Smooth muscle cell (in vitro differentiated cells): Measurements from ENCODE around the gene PLPPR3. TPM values are rescaled to one million over a fixed set of nuclear protein-coding genes. Genes with fewer than 3 reads are reported as not detected.
A peak's percentile ranks its signal among the peaks of the same experiment; 100 is the strongest.

Experiments used
- DNase-seq: peaks from one replicate; lab custom pipeline; 2025; ENCODE audit not compliant: unreplicated experiment; lab: John Stamatoyannopoulos, UW
- H2AFZ ChIP-seq: fragments of 200-600 bp; sonication (generic); 2 replicates; pipeline ENCODE4 v1.6.0; 2016; ENCODE audit warnings: antibody characterized with exemption, low read depth, mild to moderate bottlenecking
- H3F3A ChIP-seq: fragments of 200-600 bp; sonication (generic); 2 replicates; pipeline ENCODE4 v1.6.0; 2017; ENCODE audit warnings: antibody characterized with exemption, low read depth
- H3K27ac ChIP-seq: fragments of 200-600 bp; sonication (generic); 2 replicates; pipeline ENCODE4 v1.5.1; 2016; ENCODE audit warnings: low read depth, mild to moderate bottlenecking
- H3K27me3 ChIP-seq: fragments of 200-600 bp; sonication (generic); 2 replicates; pipeline ENCODE4 v1.6.1; 2016; ENCODE audit warnings: low read depth, mild to moderate bottlenecking
- H3K36me3 ChIP-seq: fragments of 200-600 bp; sonication (generic); 2 replicates; pipeline ENCODE4 v1.5.1; 2016; ENCODE audit warnings: low read depth
- H3K4me1 ChIP-seq: fragments of 200-600 bp; sonication (generic); 2 replicates; pipeline ENCODE4 v1.5.1; 2016; ENCODE audit warnings: low read depth
- H3K4me2 ChIP-seq: fragments of 200-600 bp; sonication (generic); 2 replicates; pipeline ENCODE4 v1.6.0; 2016; ENCODE audit warnings: mild to moderate bottlenecking
- H3K4me3 ChIP-seq: fragments of 200-600 bp; sonication (generic); 2 replicates; pipeline ENCODE4 v1.5.1; 2016; ENCODE audit warnings: mild to moderate bottlenecking
- H3K79me2 ChIP-seq: fragments of 200-600 bp; sonication (generic); 2 replicates; pipeline ENCODE4 v1.6.0; 2016; ENCODE audit warnings: low read depth, mild to moderate bottlenecking
- H3K9ac ChIP-seq: fragments of 200-600 bp; sonication (generic); 2 replicates; pipeline ENCODE4 v1.6.0; 2016; ENCODE audit warnings: low read depth
- H3K9me3 ChIP-seq: fragments of 200-600 bp; sonication (generic); replicated peaks from 2 replicates; pipeline ENCODE4 v1.5.1; 2016; ENCODE audit warnings: low read depth
- H4K20me1 ChIP-seq: fragments of 200-600 bp; sonication (generic); 2 replicates; pipeline ENCODE4 v1.6.0; 2016; ENCODE audit warnings: low read depth
- CTCF ChIP-seq: fragments of 200-600 bp; sonication (generic); IDR thresholded peaks from 2 replicates; pipeline ENCODE4 v1.5.1; 2017; ENCODE audit warnings: borderline replicate concordance, mild to moderate bottlenecking, antibody characterized with exemption; ENCODE audit not compliant: insufficient read depth, poor library complexity, severe bottlenecking
- WGBS: methylation state at CpG from one replicate; pipeline ENCODE4 v1.1.7; 2016; ENCODE audit warnings: low lambda C conversion rate; 5-methylcytosine and 5-hydroxymethylcytosine counted together
- polyA plus RNA-seq: library from polyadenylated mRNA; unstranded; fragments of >200 nt; fragmentation: Nextera tagmentation; extraction: Ambion mirVana; gene quantifications from 2 replicates; pipeline ENCODE4 v1.2.1, GENCODE V29; 2016
- total RNA-seq: library from RNA; depleted of rRNA; stranded (reverse); fragments of >200 nt; gene quantifications from 2 replicates; pipeline ENCODE4 v1.2.3, GENCODE V29; 2014

The PLPPR3 gene
- total and polyA plus RNA-seq, 2 experiments from 2014 or later: 6.5 to 13.7 TPM

- Histone ChIP-seq H3K4me2 (peak overlapping the region; percentile 48), H3K4me1 (peaks cover 15% of the 10 kb centered on the region), H3F3A (no peaks in the 10 kb centered on the region), H3K4me3 (no peak overlapping the region), H2AFZ (peak overlapping the region; percentile 39), H3K9me3 (no peaks in the 10 kb centered on the region), H4K20me1 (no peaks in the 10 kb centered on the region), H3K27ac (peak overlapping the region; percentile 41), H3K79me2 (no peaks in the 10 kb centered on the region), H3K9ac (no peak overlapping the region), H3K27me3 (no peaks in the 10 kb centered on the region), H3K36me3 (no peaks in the 10 kb centered on the region)
- WGBS: 54% methylated on average over 36 of the region's 36 CpGs
- no peak for TF ChIP-seq CTCF
- DNase-seq: peak; percentile 29
Observed at GRCh38 chr19:778910-779653, 42.7 kb downstream of the PLPPR3 start.

GRCh38 chr19:776549-776948 lies 45.2 kb downstream of the PLPPR3 start:
- Histone ChIP-seq H2AFZ (no peak overlapping the region), H3K36me3 (no peaks in the 10 kb centered on the region), H3K9ac (no peak overlapping the region), H3K4me3 (no peak overlapping the region), H3K4me1 (no peaks in the 10 kb centered on the region), H3K9me3 (no peaks in the 10 kb centered on the region), H3K27me3 (no peaks in the 10 kb centered on the region), H4K20me1 (no peaks in the 10 kb centered on the region), H3K4me2 (no peak overlapping the region), H3K27ac (no peak overlapping the region), H3K79me2 (no peaks in the 10 kb centered on the region), H3F3A (no peaks in the 10 kb centered on the region)
- no peak for DNase-seq
- no peak for TF ChIP-seq CTCF
- 90% methylated on average over 18 of the region's 18 CpGs for WGBS

GRCh38 chr19:772730-773436 lies 48.9 kb downstream of the PLPPR3 start:
- H2AFZ ChIP-seq: no peak overlapping the region
- no peak overlapping the region for H3K27ac ChIP-seq
- WGBS: 72% methylated on average over 18 of the region's 18 CpGs
- peaks cover 4% of the 10 kb centered on the region for H3F3A ChIP-seq
- no peak for DNase-seq
- H3K79me2 ChIP-seq: no peaks in the 10 kb centered on the region
- H3K27me3 ChIP-seq: no peaks in the 10 kb centered on the region
- no peak overlapping the region for H3K9ac ChIP-seq
- H3K36me3 ChIP-seq: no peaks in the 10 kb centered on the region
- no peak overlapping the region for H3K4me3 ChIP-seq
- no peaks in the 10 kb centered on the region for H4K20me1 ChIP-seq
- H3K9me3 ChIP-seq: no peaks in the 10 kb centered on the region
- H3K4me2 ChIP-seq: no peak overlapping the region
- H3K4me1 ChIP-seq: no peaks in the 10 kb centered on the region
- no peak for TF ChIP-seq CTCF
